ENCODE results near the gene SV2C.
A peak's percentile ranks its signal among the peaks of the same experiment; 100 is the strongest.
"Not testable (repeated sequence)": the region's sequence is repeated elsewhere in the genome, so short reads cannot be mapped to it uniquely, and the experiment has no call there.

The SV2C gene

GRCh38 chr5:76269259-76269931, 186.2 kb downstream of the SV2C start:
- DNase-seq = peak; percentile 83

GRCh38 chr5:76269932-76270610, 186.9 kb downstream of the SV2C start:
- peak; percentile 92 for DNase-seq

GRCh38 chr5:76271836-76272235, 188.7 kb downstream of the SV2C start:
- DNase-seq = peak; percentile 51

- peak; percentile 75 for DNase-seq
Measured at GRCh38 chr5:76273206-76273885, 190.2 kb downstream of the SV2C start.

- no peak for DNase-seq
Measured at GRCh38 chr5:76274571-76274970, 191.4 kb downstream of the SV2C start.

- DNase-seq = no peak
Measured at GRCh38 chr5:76277736-76278135, 194.6 kb downstream of the SV2C start.

GRCh38 chr5:76278261-76278789, 195.1 kb downstream of the SV2C start:
- no peak for DNase-seq

- no peak for DNase-seq
Measured at GRCh38 chr5:76280494-76280893, 197.3 kb downstream of the SV2C start.

- DNase-seq = no peak
Measured at GRCh38 chr5:76283670-76284069, 200.5 kb downstream of the SV2C start.

- no peak for DNase-seq
Measured at GRCh38 chr5:76289692-76290091, 206.5 kb downstream of the SV2C start.

- no peak for DNase-seq
Measured at GRCh38 chr5:76290321-76290757, 207.2 kb downstream of the SV2C start.

GRCh38 chr5:76291305-76292077, 208.3 kb downstream of the SV2C start:
- DNase-seq = no peak

- peak; percentile 86 for DNase-seq
Measured at GRCh38 chr5:76292620-76293322, 209.6 kb downstream of the SV2C start.

GRCh38 chr5:76294573-76294972, 211.4 kb downstream of the SV2C start:
- peak; percentile 81 for DNase-seq

GRCh38 chr5:76298852-76299251, 215.7 kb downstream of the SV2C start:
- DNase-seq = no peak

GRCh38 chr5:76299592-76299991, 216.4 kb downstream of the SV2C start:
- DNase-seq = no peak

GRCh38 chr5:76301932-76302331, 218.7 kb downstream of the SV2C start:
- DNase-seq = not testable (repeated sequence)

GRCh38 chr5:76302661-76303060, 219.5 kb downstream of the SV2C start:
- DNase-seq = not testable (repeated sequence)

- peak; percentile 60 for DNase-seq
Measured at GRCh38 chr5:76303921-76304320, 220.7 kb downstream of the SV2C start.

GRCh38 chr5:76305269-76305668, 222.1 kb downstream of the SV2C start:
- DNase-seq = peak; percentile 81

- DNase-seq = peak; percentile 29
Measured at GRCh38 chr5:76305775-76306174, 222.6 kb downstream of the SV2C start.

- DNase-seq = no peak
Measured at GRCh38 chr5:76310208-76310607, 227.0 kb downstream of the SV2C start.

Data from suppressor macrophage treated with lipopolysaccharide for 4 hours (primary cell).